GF-D8 (cell line): ENCODE results near the gene STK32B.

Experiments
- DNase-seq: peaks from one replicate; lab custom pipeline; 2025; lab: John Stamatoyannopoulos, UW

STK32B gene

GRCh38 chr4:5365071-5366008, 314.1 kb downstream of the STK32B start:
- no peak for DNase-seq

GRCh38 chr4:5366009-5366386, 314.7 kb downstream of the STK32B start:
- no peak for DNase-seq

- DNase-seq, result no peak
Measured at GRCh38 chr4:5366421-5366820, 315.1 kb downstream of the STK32B start.

- DNase-seq, result no peak
Measured at GRCh38 chr4:5368426-5368825, 317.1 kb downstream of the STK32B start.

GRCh38 chr4:5370286-5370685, 319.0 kb downstream of the STK32B start:
- no peak for DNase-seq

GRCh38 chr4:5371415-5372190, 320.3 kb downstream of the STK32B start:
- DNase-seq, result no peak

- DNase-seq, result no peak
Measured at GRCh38 chr4:5372198-5372597, 320.9 kb downstream of the STK32B start.

GRCh38 chr4:5373327-5373726, 322.0 kb downstream of the STK32B start:
- no peak for DNase-seq

GRCh38 chr4:5374592-5374991, 323.3 kb downstream of the STK32B start:
- no peak for DNase-seq

GRCh38 chr4:5374994-5375393, 323.7 kb downstream of the STK32B start:
- DNase-seq, result no peak

GRCh38 chr4:5376015-5376414, 324.7 kb downstream of the STK32B start:
- no peak for DNase-seq

- no peak for DNase-seq
Measured at GRCh38 chr4:5378002-5378401, 326.7 kb downstream of the STK32B start.

- no peak for DNase-seq
Measured at GRCh38 chr4:5379895-5380294, 328.6 kb downstream of the STK32B start.

GRCh38 chr4:5381961-5382441, 330.7 kb downstream of the STK32B start:
- no peak for DNase-seq

GRCh38 chr4:5383191-5383980, 332.1 kb downstream of the STK32B start:
- no peak for DNase-seq

- no peak for DNase-seq
Measured at GRCh38 chr4:5385741-5386311, 334.5 kb downstream of the STK32B start.

GRCh38 chr4:5386921-5387320, 335.6 kb downstream of the STK32B start:
- no peak for DNase-seq

GRCh38 chr4:5387457-5387856, 336.2 kb downstream of the STK32B start:
- DNase-seq, result no peak

GRCh38 chr4:5389756-5390310, 338.6 kb downstream of the STK32B start:
- no peak for DNase-seq

GRCh38 chr4:5391492-5391891, 340.2 kb downstream of the STK32B start:
- no peak for DNase-seq

GRCh38 chr4:5393911-5394513, 342.7 kb downstream of the STK32B start:
- no peak for DNase-seq
